ENCODE results near the gene PPP1R9A.

PPP1R9A gene

GRCh38 chr7:95026421-95027072, 119.2 kb downstream of the PPP1R9A start:
- FAIRE-seq (no peak), DNase-seq (ENCODE audit: low spot score) (no peak)

GRCh38 chr7:95027234-95027872, 120.0 kb downstream of the PPP1R9A start:
- no peak for FAIRE-seq
- no peak for DNase-seq (ENCODE audit: low spot score)

- FAIRE-seq (peak; percentile 52), DNase-seq (ENCODE audit: low spot score) (no peak)
Observed at GRCh38 chr7:95028683-95029082, 121.3 kb downstream of the PPP1R9A start.

GRCh38 chr7:95035295-95035694, 127.9 kb downstream of the PPP1R9A start:
- FAIRE-seq = no peak

GRCh38 chr7:95041031-95041430, 133.6 kb downstream of the PPP1R9A start:
- DNase-seq (ENCODE audit: low spot score) = no peak
- no peak for FAIRE-seq

More at GRCh38 chr7:95035295-95035694, 127.9 kb downstream of the PPP1R9A start:
- DNase-seq (ENCODE audit: low spot score) = no peak

- DNase-seq (ENCODE audit: low spot score) = peak; percentile 55
- FAIRE-seq = peak; percentile 54
Observed at GRCh38 chr7:95045236-95045923, 138.0 kb downstream of the PPP1R9A start.

- no peak for FAIRE-seq
Observed at GRCh38 chr7:95046494-95047240, 139.3 kb downstream of the PPP1R9A start.

GRCh38 chr7:95047291-95047690, 139.9 kb downstream of the PPP1R9A start:
- DNase-seq (ENCODE audit: low spot score) (no peak), FAIRE-seq (no peak)

More at GRCh38 chr7:95046494-95047240, 139.3 kb downstream of the PPP1R9A start:
- DNase-seq (ENCODE audit: low spot score) = no peak

GRCh38 chr7:95052566-95053094, 145.2 kb downstream of the PPP1R9A start:
- FAIRE-seq = no peak
- DNase-seq (ENCODE audit: low spot score) = no peak

- no peak for FAIRE-seq
- no peak for DNase-seq (ENCODE audit: low spot score)
Observed at GRCh38 chr7:95054386-95054785, 147.0 kb downstream of the PPP1R9A start.

GRCh38 chr7:95055295-95055694, 147.9 kb downstream of the PPP1R9A start:
- FAIRE-seq (no peak), DNase-seq (ENCODE audit: low spot score) (no peak)

- peak; percentile 81 for FAIRE-seq
- DNase-seq (ENCODE audit: low spot score) = peak; percentile 31
Observed at GRCh38 chr7:95056107-95056739, 148.8 kb downstream of the PPP1R9A start.

- DNase-seq (ENCODE audit: low spot score) = no peak
- no peak for FAIRE-seq
Observed at GRCh38 chr7:95056901-95057300, 149.5 kb downstream of the PPP1R9A start.

- no peak for FAIRE-seq
- no peak for DNase-seq (ENCODE audit: low spot score)
Observed at GRCh38 chr7:95059842-95060313, 152.5 kb downstream of the PPP1R9A start.

- FAIRE-seq = no peak
Observed at GRCh38 chr7:95062901-95063300, 155.5 kb downstream of the PPP1R9A start.

GRCh38 chr7:95066737-95067530, 159.5 kb downstream of the PPP1R9A start:
- FAIRE-seq (peak; percentile 92), DNase-seq (ENCODE audit: low spot score) (peak; percentile 91)

More at GRCh38 chr7:95062901-95063300, 155.5 kb downstream of the PPP1R9A start:
- DNase-seq (ENCODE audit: low spot score) = no peak

- FAIRE-seq (no peak), DNase-seq (ENCODE audit: low spot score) (no peak)
Observed at GRCh38 chr7:95088536-95089215, 181.3 kb downstream of the PPP1R9A start.

GRCh38 chr7:95089414-95090315, 182.3 kb downstream of the PPP1R9A start:
- no peak for FAIRE-seq
- DNase-seq (ENCODE audit: low spot score) = no peak
